NCI-H748 (cell line): Measurements from ENCODE around the gene MYL12B.
A peak's percentile ranks its signal among the peaks of the same experiment; 100 is the strongest.

Experiments
- DNase-seq: peaks from one replicate; lab custom pipeline; 2025; ENCODE audit not compliant: unreplicated experiment; lab: John Stamatoyannopoulos, UW

The MYL12B gene

GRCh38 chr18:3234457-3234856 is 27.5 kb upstream of the MYL12B start:
- peak; percentile 33 for DNase-seq

- no peak for DNase-seq
Measured at GRCh38 chr18:3235846-3236245, 26.1 kb upstream of the MYL12B start.

GRCh38 chr18:3236470-3236869 is 25.5 kb upstream of the MYL12B start:
- DNase-seq = no peak

GRCh38 chr18:3238742-3239141 is 23.2 kb upstream of the MYL12B start:
- no peak for DNase-seq

GRCh38 chr18:3245185-3245564 is 16.8 kb upstream of the MYL12B start:
- no peak for DNase-seq

- DNase-seq = peak; percentile 91
Measured at GRCh38 chr18:3245853-3246634, 15.9 kb upstream of the MYL12B start.

- peak; percentile 48 for DNase-seq
Measured at GRCh38 chr18:3246635-3247239, 15.2 kb upstream of the MYL12B start.

- peak; percentile 98 for DNase-seq
Measured at GRCh38 chr18:3247240-3248061, 14.5 kb upstream of the MYL12B start, which contains the start of gene MYL12A. TSS of gene MYL12A (plus strand) at chr18:3247801. CDS start at chr18:3253248, 5,447 bp downstream.

GRCh38 chr18:3248062-3248657 is 13.8 kb upstream of the MYL12B start:
- peak; percentile 48 for DNase-seq

GRCh38 chr18:3248658-3249359 is 13.1 kb upstream of the MYL12B start:
- DNase-seq = peak; percentile 54

- no peak for DNase-seq
Measured at GRCh38 chr18:3250237-3251107, 11.5 kb upstream of the MYL12B start.

- no peak for DNase-seq
Measured at GRCh38 chr18:3251249-3251962, 10.5 kb upstream of the MYL12B start.

GRCh38 chr18:3251963-3252277 is 10.0 kb upstream of the MYL12B start:
- DNase-seq = no peak

- no peak for DNase-seq
Measured at GRCh38 chr18:3252843-3253242, 9.1 kb upstream of the MYL12B start.

- DNase-seq = no peak
Measured at GRCh38 chr18:3254725-3255124, 7.2 kb upstream of the MYL12B start.

- no peak for DNase-seq
Measured at GRCh38 chr18:3255611-3256165, 6.2 kb upstream of the MYL12B start.

- DNase-seq = no peak
Measured at GRCh38 chr18:3256693-3257626, 5.0 kb upstream of the MYL12B start.

GRCh38 chr18:3257627-3258120 is 4.3 kb upstream of the MYL12B start:
- no peak for DNase-seq
